ENCODE results near the gene LUC7L3.

DNA sequence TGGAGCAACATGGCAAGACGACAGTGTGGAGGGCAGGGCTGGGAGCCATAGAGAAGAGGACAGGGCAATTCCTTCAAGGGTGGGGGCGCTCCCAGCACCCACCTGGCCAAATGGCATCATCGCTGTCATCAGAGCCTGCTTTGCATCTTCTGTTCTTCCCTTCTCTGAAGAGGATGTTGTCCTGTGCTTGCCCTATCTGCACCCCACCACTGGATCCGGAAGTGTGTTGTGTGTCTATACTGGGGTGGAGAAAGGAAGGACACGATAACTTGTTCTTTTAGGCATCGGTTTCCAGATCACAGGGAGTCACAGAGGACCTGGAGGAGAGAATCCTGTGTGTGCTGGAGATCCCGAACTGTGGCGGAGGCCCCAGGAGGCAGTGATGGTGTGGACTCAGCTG lies 73.6 kb downstream of the LUC7L3 start:
- TF ChIP-seq, protein P1, sequence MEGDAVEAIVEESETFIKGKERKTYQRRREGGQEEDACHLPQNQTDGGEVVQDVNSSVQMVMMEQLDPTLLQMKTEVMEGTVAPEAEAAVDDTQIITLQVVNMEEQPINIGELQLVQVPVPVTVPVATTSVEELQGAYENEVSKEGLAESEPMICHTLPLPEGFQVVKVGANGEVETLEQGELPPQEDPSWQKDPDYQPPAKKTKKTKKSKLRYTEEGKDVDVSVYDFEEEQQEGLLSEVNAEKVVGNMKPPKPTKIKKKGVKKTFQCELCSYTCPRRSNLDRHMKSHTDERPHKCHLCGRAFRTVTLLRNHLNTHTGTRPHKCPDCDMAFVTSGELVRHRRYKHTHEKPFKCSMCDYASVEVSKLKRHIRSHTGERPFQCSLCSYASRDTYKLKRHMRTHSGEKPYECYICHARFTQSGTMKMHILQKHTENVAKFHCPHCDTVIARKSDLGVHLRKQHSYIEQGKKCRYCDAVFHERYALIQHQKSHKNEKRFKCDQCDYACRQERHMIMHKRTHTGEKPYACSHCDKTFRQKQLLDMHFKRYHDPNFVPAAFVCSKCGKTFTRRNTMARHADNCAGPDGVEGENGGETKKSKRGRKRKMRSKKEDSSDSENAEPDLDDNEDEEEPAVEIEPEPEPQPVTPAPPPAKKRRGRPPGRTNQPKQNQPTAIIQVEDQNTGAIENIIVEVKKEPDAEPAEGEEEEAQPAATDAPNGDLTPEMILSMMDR (IDR thresholded peaks at IDR 0.05): no peak
- TF ChIP-seq EZH2 (IDR thresholded peaks at IDR 0.05; ENCODE audit: borderline replicate concordance, insufficient read depth, low read depth, low read length, poor library complexity, severe bottlenecking): no peak

Measured in B cell (primary cell).